ENCODE data around the gene ZNF609. TPM values are rescaled to one million over a fixed set of nuclear protein-coding genes. Genes with fewer than 3 reads are reported as not detected.

The ZNF609 gene
- total and polyA plus RNA-seq, 8 donors, result 4.2 to 25.2 (median 13.1) TPM

GRCh38 chr15:64460724-64461720 is 644 bp downstream of the ZNF609 start:
- DNase-seq, result peak; percentile 14 to 63 (median 43)

GRCh38 chr15:64461721-64462162 is 1.4 kb downstream of the ZNF609 start:
- peak in 2 of 6 donors; percentile 4 to 17 for DNase-seq
- no peaks in the 10 kb centered on the region for H3K27me3 ChIP-seq
- TF ChIP-seq CTCF (IDR thresholded peaks at IDR 0.05), result no peak
- intact Hi-C loops (cut with DNase I), result no loop called here
- no peaks in the 10 kb centered on the region for H3K36me3 ChIP-seq
- H3K4me1 ChIP-seq, result peaks cover 21 to 40% (median 24%) of the 10 kb centered on the region in 3 donors
- 3 to 5% methylated on average over 5 of the region's 5 CpGs for WGBS, 2 donors
- no peaks in the 10 kb centered on the region for H3K9me3 ChIP-seq
- peak overlapping the region in 2 of 4 donors; percentile 57 to 61 for H3K4me3 ChIP-seq
- peak in 3 of 4 donors; percentile 3 to 13 (median 9) for ATAC-seq
- H3K27ac ChIP-seq, result peak overlapping the region in 2 of 4 donors; percentile 75 to 81
- FAIRE-seq, result no peak

More at GRCh38 chr15:64460724-64461720, 644 bp downstream of the ZNF609 start:
- peak overlapping the region in 3 of 4 donors; percentile 48 to 81 (median 75) for H3K27ac ChIP-seq
- no peaks in the 10 kb centered on the region for H3K9me3 ChIP-seq
- peak overlapping the region; percentile 36 to 61 (median 56) for H3K4me3 ChIP-seq
- no peak for FAIRE-seq
- TF ChIP-seq CTCF (IDR thresholded peaks at IDR 0.05), result no peak
- H3K4me1 ChIP-seq, result peaks cover 28 to 48% (median 29%) of the 10 kb centered on the region in 3 donors
- intact Hi-C loops (cut with DNase I), result no loop called here
- WGBS, 2 donors, result 1% methylated on average over 38 to 56 of the region's 56 CpGs
- no peaks in the 10 kb centered on the region for H3K36me3 ChIP-seq
- ATAC-seq, result peak; percentile 55 to 69 (median 66)
- H3K27me3 ChIP-seq, result no peaks in the 10 kb centered on the region

- FAIRE-seq (no peak), DNase-seq (no peak), ATAC-seq (no peak)
- TF ChIP-seq CTCF (IDR thresholded peaks at IDR 0.05), result no peak
- Histone ChIP-seq H3K9me3 (no peaks in the 10 kb centered on the region), H3K4me3 (no peak overlapping the region), H3K27me3 (no peaks in the 10 kb centered on the region), H3K4me1 (peaks cover 21 to 40% (median 22%) of the 10 kb centered on the region in 3 donors), H3K27ac (no peak overlapping the region), H3K36me3 (no peaks in the 10 kb centered on the region)
- intact Hi-C loops (cut with DNase I), result no loop called here
Observed at GRCh38 chr15:64462492-64462891, 2.1 kb downstream of the ZNF609 start.

- no peak overlapping the region for H3K27ac ChIP-seq
- no peaks in the 10 kb centered on the region for H3K27me3 ChIP-seq
- no peaks in the 10 kb centered on the region for H3K36me3 ChIP-seq
- H3K4me1 ChIP-seq, result peaks cover 21 to 40% (median 22%) of the 10 kb centered on the region in 3 donors
- no peak for DNase-seq
- no peaks in the 10 kb centered on the region for H3K9me3 ChIP-seq
- FAIRE-seq, result no peak
- intact Hi-C loops (cut with DNase I), result no loop called here
- TF ChIP-seq CTCF (IDR thresholded peaks at IDR 0.05), result no peak
- no peak overlapping the region for H3K4me3 ChIP-seq
- no peak for ATAC-seq
- WGBS, 2 donors, result 36 to 43% methylated on average over 3 of the region's 3 CpGs
Observed at GRCh38 chr15:64464276-64465005, 4.1 kb downstream of the ZNF609 start.

Data from pancreas (tissue), 10 donors.